Osteoblast (primary cell): Measurements from ENCODE around the gene BAZ2B. TPM values are rescaled to one million over a fixed set of nuclear protein-coding genes. Genes with fewer than 3 reads are reported as not detected.

ENCODE experiments used
- DNase-seq: peaks from one replicate; pipeline ENCODE4 v3.0.0; 2011; ENCODE audit warnings: low spot score, mixed read lengths; ENCODE audit not compliant: insufficient read length; ENCODE audit errors: missing footprints
- H2AFZ ChIP-seq: 2 replicates; pipeline ENCODE4 v1.6.0; 2011; ENCODE audit warnings: mild to moderate bottlenecking, low read length
- H3K27ac ChIP-seq: 2 replicates; pipeline ENCODE4 v1.5.1; 2011; ENCODE audit warnings: mild to moderate bottlenecking, low read depth, low read length, moderate library complexity
- H3K27me3 ChIP-seq: 2 replicates; pipeline ENCODE4 v1.6.0; 2012; ENCODE audit warnings: mild to moderate bottlenecking, control low read depth, inconsistent platforms, low read length, moderate library complexity; ENCODE audit not compliant: insufficient read depth
- H3K36me3 ChIP-seq: 2 replicates; pipeline ENCODE4 v1.5.1; 2011; ENCODE audit warnings: mild to moderate bottlenecking, low read length, control low read depth, moderate library complexity; ENCODE audit not compliant: insufficient read depth
- H3K4me1 ChIP-seq: 2 replicates; pipeline ENCODE4 v1.5.1; 2011; ENCODE audit warnings: mild to moderate bottlenecking, low read length, control low read depth, moderate library complexity; ENCODE audit not compliant: insufficient read depth
- H3K4me2 ChIP-seq: 2 replicates; pipeline ENCODE4 v1.6.0; 2011; ENCODE audit warnings: mild to moderate bottlenecking, low read length; ENCODE audit not compliant: insufficient read depth
- H3K4me3 ChIP-seq: fragments of 200-600 bp; sonication (generic); 3 replicates; pipeline ENCODE4 v1.5.1; 2012; ENCODE audit warnings: mild to moderate bottlenecking, low read length, inconsistent platforms; ENCODE audit not compliant: insufficient read depth
- H3K79me2 ChIP-seq: 2 replicates; pipeline ENCODE4 v1.6.0; 2012; ENCODE audit warnings: mild to moderate bottlenecking, low read length, control low read depth, inconsistent platforms; ENCODE audit not compliant: insufficient read depth
- H3K9me3 ChIP-seq: 2 replicates; pipeline ENCODE4 v1.5.1; 2011; ENCODE audit warnings: low read depth, low read length, control low read depth
- H4K20me1 ChIP-seq: 2 replicates; pipeline ENCODE4 v1.6.0; 2012; ENCODE audit warnings: mild to moderate bottlenecking, low read length, control low read depth; ENCODE audit not compliant: insufficient read depth
- CTCF ChIP-seq: IDR thresholded peaks from 2 replicates; pipeline ENCODE4 v1.5.1; 2011; ENCODE audit warnings: mild to moderate bottlenecking, low read depth, low read length, moderate library complexity; ENCODE audit errors: extremely low read depth
- total RNA-seq: library from RNA; depleted of rRNA; stranded (reverse); fragments of >200 nt; gene quantifications from 2 replicates; pipeline ENCODE4 v1.2.3, GENCODE V29; 2012

Gene BAZ2B
- total RNA-seq, 1 donor, result 59.4 TPM

GRCh38 chr2:159380685-159381239 is 235.6 kb downstream of the BAZ2B start:
- no peak for TF ChIP-seq CTCF
- no peaks in the 10 kb centered on the region for H3K9me3 ChIP-seq

GRCh38 chr2:159379181-159379580 is 237.2 kb downstream of the BAZ2B start:
- H3K79me2 ChIP-seq, result no peaks in the 10 kb centered on the region
- H3K4me2 ChIP-seq, result no peak overlapping the region
- no peaks in the 10 kb centered on the region for H3K9me3 ChIP-seq
- no peak overlapping the region for H3K4me3 ChIP-seq
- DNase-seq, result no peak
- H3K36me3 ChIP-seq, result peaks cover 6% of the 10 kb centered on the region
- no peaks in the 10 kb centered on the region for H4K20me1 ChIP-seq
- no peak overlapping the region for H2AFZ ChIP-seq
- H3K4me1 ChIP-seq, result no peaks in the 10 kb centered on the region
- no peak for TF ChIP-seq CTCF
- no peaks in the 10 kb centered on the region for H3K27me3 ChIP-seq
- H3K27ac ChIP-seq, result no peak overlapping the region

More at GRCh38 chr2:159380685-159381239, 235.6 kb downstream of the BAZ2B start:
- H2AFZ ChIP-seq, result no peak overlapping the region
- no peak overlapping the region for H3K27ac ChIP-seq
- H3K4me3 ChIP-seq, result no peak overlapping the region
- no peaks in the 10 kb centered on the region for H3K4me1 ChIP-seq
- peaks cover 6% of the 10 kb centered on the region for H3K36me3 ChIP-seq
- H3K79me2 ChIP-seq, result no peaks in the 10 kb centered on the region
- no peak for DNase-seq
- H3K27me3 ChIP-seq, result no peaks in the 10 kb centered on the region
- no peak overlapping the region for H3K4me2 ChIP-seq
- no peaks in the 10 kb centered on the region for H4K20me1 ChIP-seq

GRCh38 chr2:159375241-159375640 is 241.1 kb downstream of the BAZ2B start:
- no peaks in the 10 kb centered on the region for H4K20me1 ChIP-seq
- H2AFZ ChIP-seq, result no peak overlapping the region
- no peak overlapping the region for H3K4me3 ChIP-seq
- H3K4me2 ChIP-seq, result no peak overlapping the region
- no peak for DNase-seq
- H3K9me3 ChIP-seq, result no peaks in the 10 kb centered on the region
- H3K27ac ChIP-seq, result no peak overlapping the region
- no peaks in the 10 kb centered on the region for H3K36me3 ChIP-seq
- no peaks in the 10 kb centered on the region for H3K4me1 ChIP-seq
- TF ChIP-seq CTCF, result no peak
- H3K27me3 ChIP-seq, result no peaks in the 10 kb centered on the region
- no peaks in the 10 kb centered on the region for H3K79me2 ChIP-seq

- Histone ChIP-seq H3K27ac (no peak overlapping the region), H3K4me3 (no peak overlapping the region), H4K20me1 (no peaks in the 10 kb centered on the region), H2AFZ (no peak overlapping the region), H3K4me2 (no peak overlapping the region), H3K4me1 (no peaks in the 10 kb centered on the region), H3K27me3 (no peaks in the 10 kb centered on the region), H3K79me2 (no peaks in the 10 kb centered on the region), H3K9me3 (no peaks in the 10 kb centered on the region), H3K36me3 (no peaks in the 10 kb centered on the region)
- no peak for TF ChIP-seq CTCF
- DNase-seq, result no peak
Measured at GRCh38 chr2:159371506-159371905, 244.8 kb downstream of the BAZ2B start.
